Inflammatory macrophage (primary cell): Measurements from ENCODE around the gene CNGB1.

Experiments
- DNase-seq, 2 donors: peaks; one replicate each; pipeline ENCODE4 v3.0.0-alpha.2; 2020 to 2022

CNGB1 gene

GRCh38 chr16:57970319-57970718 is 609 bp downstream of the CNGB1 start:
- DNase-seq, result no peak

GRCh38 chr16:57969451-57970123 is 1.3 kb downstream of the CNGB1 start:
- no peak for DNase-seq

- DNase-seq, result no peak
Measured at GRCh38 chr16:57967916-57968315, 3.0 kb downstream of the CNGB1 start.

GRCh38 chr16:57966986-57967385 is 3.9 kb downstream of the CNGB1 start:
- DNase-seq, result no peak

GRCh38 chr16:57966204-57966771 is 4.6 kb downstream of the CNGB1 start:
- DNase-seq, result no peak

- DNase-seq, result no peak
Measured at GRCh38 chr16:57964157-57964700, 6.7 kb downstream of the CNGB1 start.

GRCh38 chr16:57962756-57963155 is 8.2 kb downstream of the CNGB1 start:
- no peak for DNase-seq

- DNase-seq, result no peak
Measured at GRCh38 chr16:57962046-57962445, 8.9 kb downstream of the CNGB1 start.

- DNase-seq, result no peak
Measured at GRCh38 chr16:57961538-57961937, 9.4 kb downstream of the CNGB1 start.

- no peak for DNase-seq
Measured at GRCh38 chr16:57960826-57961472, 10.0 kb downstream of the CNGB1 start.

- DNase-seq, result no peak
Measured at GRCh38 chr16:57960310-57960709, 10.6 kb downstream of the CNGB1 start.

GRCh38 chr16:57959804-57960203 is 11.1 kb downstream of the CNGB1 start:
- DNase-seq, result no peak

- peak in 1 of 2 donors; percentile 8 for DNase-seq
Measured at GRCh38 chr16:57959121-57959520, 11.8 kb downstream of the CNGB1 start.

- no peak for DNase-seq
Measured at GRCh38 chr16:57958544-57958943, 12.4 kb downstream of the CNGB1 start.

- no peak for DNase-seq
Measured at GRCh38 chr16:57957673-57958392, 13.1 kb downstream of the CNGB1 start.

GRCh38 chr16:57956924-57957672 is 13.8 kb downstream of the CNGB1 start:
- no peak for DNase-seq

- DNase-seq, result no peak
Measured at GRCh38 chr16:57956270-57956808, 14.6 kb downstream of the CNGB1 start.

GRCh38 chr16:57955572-57956188 is 15.2 kb downstream of the CNGB1 start:
- no peak for DNase-seq

- DNase-seq, result no peak
Measured at GRCh38 chr16:57953857-57954256, 17.1 kb downstream of the CNGB1 start.

- no peak for DNase-seq
Measured at GRCh38 chr16:57952909-57953308, 18.0 kb downstream of the CNGB1 start.

GRCh38 chr16:57951204-57951960 is 19.5 kb downstream of the CNGB1 start:
- no peak for DNase-seq
